ENCODE measurements around the gene ACP7. TPM values are rescaled to one million over a fixed set of nuclear protein-coding genes. Genes with fewer than 3 reads are reported as not detected.
"Not testable (repeated sequence)": the region's sequence is repeated elsewhere in the genome, so short reads cannot be mapped to it uniquely, and the experiment has no call there.

ACP7 gene
- total RNA-seq, 1 donor, result not detected

GRCh38 chr19:39085392-39085791, 1.2 kb downstream of the ACP7 start:
- Histone ChIP-seq H3K4me1 (ENCODE audit: insufficient read depth, low read length) (peaks cover 4% of the 10 kb centered on the region), H3K36me3 (ENCODE audit: insufficient read depth, low read length) (no peaks in the 10 kb centered on the region), H2AFZ (ENCODE audit: low read length) (no peak overlapping the region), H3K79me2 (ENCODE audit: insufficient read depth, low read length) (no peaks in the 10 kb centered on the region), H3K27ac (ENCODE audit: low read depth, low read length) (no peak overlapping the region), H3K27me3 (ENCODE audit: insufficient read depth, low read length) (no peaks in the 10 kb centered on the region), H3K9me3 (ENCODE audit: low read depth, low read length) (no peaks in the 10 kb centered on the region), H3K4me2 (ENCODE audit: insufficient read depth, low read length) (no peak overlapping the region), H3K4me3 (ENCODE audit: insufficient read depth, low read length) (no peak overlapping the region), H4K20me1 (ENCODE audit: insufficient read depth, low read length) (no peaks in the 10 kb centered on the region)
- peak; percentile 6 for DNase-seq (ENCODE audit: insufficient read length, low spot score, missing footprints)
- TF ChIP-seq CTCF (IDR thresholded peaks at IDR 0.05; ENCODE audit: extremely low read depth, low read depth, low read length), result no peak

- no peak for TF ChIP-seq CTCF (IDR thresholded peaks at IDR 0.05; ENCODE audit: extremely low read depth, low read depth, low read length)
- H3K4me1 ChIP-seq (ENCODE audit: insufficient read depth, low read length), result peaks cover 4% of the 10 kb centered on the region
- H3K79me2 ChIP-seq (ENCODE audit: insufficient read depth, low read length), result no peaks in the 10 kb centered on the region
Measured at GRCh38 chr19:39086386-39086785, 2.2 kb downstream of the ACP7 start.

GRCh38 chr19:39087907-39088686, 3.9 kb downstream of the ACP7 start:
- Histone ChIP-seq H3K36me3 (ENCODE audit: insufficient read depth, low read length) (no peaks in the 10 kb centered on the region), H3K4me2 (ENCODE audit: insufficient read depth, low read length) (no peak overlapping the region), H3K9me3 (ENCODE audit: low read depth, low read length) (no peaks in the 10 kb centered on the region), H2AFZ (ENCODE audit: low read length) (no peak overlapping the region), H3K79me2 (ENCODE audit: insufficient read depth, low read length) (no peaks in the 10 kb centered on the region), H4K20me1 (ENCODE audit: insufficient read depth, low read length) (no peaks in the 10 kb centered on the region), H3K27ac (ENCODE audit: low read depth, low read length) (no peak overlapping the region), H3K4me1 (ENCODE audit: insufficient read depth, low read length) (peaks cover 4% of the 10 kb centered on the region), H3K27me3 (ENCODE audit: insufficient read depth, low read length) (no peaks in the 10 kb centered on the region), H3K4me3 (ENCODE audit: insufficient read depth, low read length) (no peak overlapping the region)
- no peak for TF ChIP-seq CTCF (IDR thresholded peaks at IDR 0.05; ENCODE audit: extremely low read depth, low read depth, low read length)
- DNase-seq (ENCODE audit: insufficient read length, low spot score, missing footprints), result no peak

More at GRCh38 chr19:39086386-39086785, 2.2 kb downstream of the ACP7 start:
- Histone ChIP-seq H3K9me3 (ENCODE audit: low read depth, low read length) (no peaks in the 10 kb centered on the region), H3K4me3 (ENCODE audit: insufficient read depth, low read length) (no peak overlapping the region), H3K36me3 (ENCODE audit: insufficient read depth, low read length) (no peaks in the 10 kb centered on the region), H3K27me3 (ENCODE audit: insufficient read depth, low read length) (no peaks in the 10 kb centered on the region), H3K27ac (ENCODE audit: low read depth, low read length) (no peak overlapping the region), H3K4me2 (ENCODE audit: insufficient read depth, low read length) (no peak overlapping the region), H4K20me1 (ENCODE audit: insufficient read depth, low read length) (no peaks in the 10 kb centered on the region), H2AFZ (ENCODE audit: low read length) (no peak overlapping the region)
- no peak for DNase-seq (ENCODE audit: insufficient read length, low spot score, missing footprints)

- H3K4me2 ChIP-seq (ENCODE audit: insufficient read depth, low read length); H3K27me3 ChIP-seq (ENCODE audit: insufficient read depth, low read length); H2AFZ ChIP-seq (ENCODE audit: low read length); H3K9me3 ChIP-seq (ENCODE audit: low read depth, low read length); H3K4me3 ChIP-seq (ENCODE audit: insufficient read depth, low read length); H3K27ac ChIP-seq (ENCODE audit: low read depth, low read length); H3K36me3 ChIP-seq (ENCODE audit: insufficient read depth, low read length); DNase-seq (ENCODE audit: insufficient read length, low spot score, missing footprints); H4K20me1 ChIP-seq (ENCODE audit: insufficient read depth, low read length); H3K79me2 ChIP-seq (ENCODE audit: insufficient read depth, low read length): not testable (repeated sequence)
- peaks cover 11% of the 10 kb centered on the region for H3K4me1 ChIP-seq (ENCODE audit: insufficient read depth, low read length)
Measured at GRCh38 chr19:39090016-39090415, 5.8 kb downstream of the ACP7 start.
